DMS153 treated with DMSO at 0.1 percent for 48 hours (cell line): ENCODE measurements around the gene CYP2C8.
"Not testable (repeated sequence)": the region's sequence is repeated elsewhere in the genome, so short reads cannot be mapped to it uniquely, and the experiment has no call there.

Source experiments
- DNase-seq: peaks from one replicate; lab custom pipeline; 2025; ENCODE audit not compliant: unreplicated experiment; lab: John Stamatoyannopoulos, UW

Gene CYP2C8

GRCh38 chr10:95069286-95069685 lies at the start of gene CYP2C8:
Gene CYP2C8, minus strand, starts transcription at chr10:95069497. Its CDS starts 95 bp downstream, at chr10:95069402.
- no peak for DNase-seq

DNA sequence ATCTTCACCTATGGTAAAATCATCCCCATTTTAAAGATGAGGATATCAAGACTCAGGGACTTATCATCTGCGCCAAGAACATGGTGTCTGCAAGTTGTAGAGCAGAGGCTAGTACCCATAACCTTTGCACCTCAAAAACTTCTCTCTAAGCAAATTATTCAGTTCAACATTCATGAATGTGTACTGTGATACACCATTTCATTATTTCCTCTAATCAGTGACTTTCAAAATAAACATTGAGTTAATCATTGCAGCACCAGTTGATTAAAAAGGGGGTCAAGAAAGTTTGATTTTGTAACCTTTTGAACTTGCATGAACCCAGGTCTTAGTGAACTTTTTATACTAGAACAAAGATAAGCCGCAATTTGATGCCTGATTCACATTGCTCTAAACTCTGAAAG lies 47.6 kb upstream of the CYP2C8 start:
- no peak for DNase-seq

GRCh38 chr10:95110823-95111222 lies 41.5 kb upstream of the CYP2C8 start:
- not testable (repeated sequence) for DNase-seq

GRCh38 chr10:95097805-95098204 lies 28.5 kb upstream of the CYP2C8 start:
- no peak for DNase-seq

DNA sequence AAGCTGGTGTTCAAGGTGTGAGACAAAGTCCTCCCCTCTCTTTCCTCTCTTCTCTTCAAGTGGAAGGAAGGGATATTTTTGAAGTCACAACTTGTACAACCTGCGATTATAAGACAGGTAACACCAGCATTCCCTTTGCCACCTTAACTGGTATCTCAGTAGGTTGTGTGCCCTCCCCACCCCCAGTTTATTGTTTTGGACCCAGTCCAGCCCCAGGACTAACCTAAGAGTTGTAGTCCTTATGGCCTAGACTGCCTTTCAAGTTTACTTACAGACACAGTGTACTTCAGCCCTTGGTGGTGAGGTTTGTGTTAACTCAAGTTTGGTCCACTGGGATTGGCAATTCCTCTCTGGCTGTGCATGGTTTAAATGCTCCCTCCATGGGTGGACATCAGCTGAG lies 26.8 kb upstream of the CYP2C8 start:
- DNase-seq: no peak

GRCh38 chr10:95079626-95080025 lies 10.3 kb upstream of the CYP2C8 start:
- DNase-seq: not testable (repeated sequence)

DNA sequence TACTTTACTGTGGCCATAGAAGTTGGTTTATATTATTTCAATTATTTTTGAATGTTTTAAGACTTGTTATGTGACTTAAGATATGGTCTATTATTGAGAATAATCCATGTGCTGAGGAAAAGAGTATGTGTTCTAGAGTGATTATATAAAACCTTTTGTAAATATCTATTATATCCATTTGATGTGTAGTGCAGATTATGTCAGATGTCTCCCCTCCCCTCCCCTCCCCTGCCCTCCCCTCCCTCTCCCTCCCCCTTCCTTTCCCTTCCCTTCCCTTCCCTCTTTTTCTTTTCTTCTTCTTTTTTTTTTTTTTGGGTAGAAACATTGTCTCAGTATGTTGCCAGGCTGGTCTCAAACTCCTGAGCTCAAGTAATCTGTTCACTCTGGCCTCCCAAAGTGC lies 8.3 kb upstream of the CYP2C8 start:
- DNase-seq: no peak

DNA sequence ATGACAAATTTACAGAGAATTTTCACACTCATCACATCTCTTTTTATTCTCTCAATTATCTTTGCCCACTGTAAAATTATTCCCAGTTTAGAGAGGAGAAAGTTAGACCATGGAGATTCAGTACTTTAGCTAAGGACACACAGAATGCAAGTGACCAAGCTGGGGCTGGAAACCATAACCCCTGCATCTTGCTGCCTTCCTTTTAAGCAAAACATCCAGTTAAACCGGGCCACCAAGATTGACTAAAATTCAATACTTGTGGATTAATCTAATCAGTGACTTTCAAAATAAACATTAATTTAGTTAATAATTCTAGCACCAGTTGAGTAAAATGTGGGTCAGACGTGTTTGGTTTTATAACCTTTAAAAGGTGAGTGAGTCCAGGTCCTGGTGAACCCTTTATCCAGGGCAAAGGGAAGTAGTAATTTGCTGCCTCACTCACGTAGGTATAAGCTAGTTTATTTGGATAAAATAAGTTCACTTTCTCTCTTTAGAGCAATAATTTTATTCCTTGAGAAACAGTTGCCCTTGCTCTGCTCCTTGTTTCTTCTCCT lies 1.9 kb upstream of the CYP2C8 start:
- no peak for DNase-seq

GRCh38 chr10:95064125-95064524 lies 5.2 kb downstream of the CYP2C8 start:
- not testable (repeated sequence) for DNase-seq

- no peak for DNase-seq
Observed at GRCh38 chr10:95056744-95057363, 12.4 kb downstream of the CYP2C8 start.

GRCh38 chr10:95049919-95050318 lies 19.4 kb downstream of the CYP2C8 start:
- DNase-seq: no peak

- DNase-seq: no peak
Observed at GRCh38 chr10:95048206-95048605, 21.1 kb downstream of the CYP2C8 start.

- no peak for DNase-seq
Observed at GRCh38 chr10:95039281-95039680, 30.0 kb downstream of the CYP2C8 start.

DNA sequence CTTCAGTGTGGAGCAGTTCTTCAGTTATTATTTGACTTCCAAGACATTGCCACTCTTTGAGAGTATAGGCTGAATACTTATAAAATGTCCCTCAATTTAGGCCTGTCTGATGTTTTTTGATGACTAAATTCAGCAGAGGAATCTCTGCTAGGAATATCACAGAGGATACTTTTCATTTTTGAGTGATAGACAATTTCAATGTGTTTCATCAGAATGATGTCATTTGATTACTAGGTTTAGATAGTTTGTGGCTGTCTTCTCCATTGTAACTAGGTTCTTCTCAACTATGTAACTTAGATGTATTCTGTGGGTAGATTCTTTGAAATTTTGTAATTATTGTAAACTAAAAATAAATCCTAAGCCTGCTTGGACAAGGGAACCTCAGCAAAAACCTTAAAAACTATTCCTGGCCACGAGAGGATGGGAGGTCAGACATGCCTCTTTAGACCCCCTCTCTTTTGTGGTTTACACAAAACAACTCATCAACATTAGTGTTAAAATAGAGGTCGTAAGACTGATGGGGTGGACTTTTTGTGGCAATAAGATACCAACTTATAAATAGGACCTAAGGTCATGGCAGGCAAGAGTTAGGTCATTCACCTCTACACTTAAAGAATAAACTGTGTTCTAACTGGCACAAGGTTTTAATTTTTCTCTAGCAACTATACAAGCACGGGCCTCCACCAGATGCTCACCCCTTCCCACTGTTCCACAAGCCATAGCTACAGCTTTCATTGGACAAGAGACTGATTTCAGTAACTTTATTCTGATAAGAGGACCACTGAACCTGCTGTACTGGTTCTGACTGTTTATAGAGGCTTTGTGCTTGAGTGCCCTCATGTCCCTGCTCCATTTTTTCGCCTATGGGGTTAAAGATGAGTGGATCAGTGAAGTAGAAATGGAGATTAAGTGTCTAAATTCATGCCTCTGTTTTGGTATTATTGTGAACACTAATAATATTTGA lies 33.7 kb downstream of the CYP2C8 start:
- no peak for DNase-seq

DNA sequence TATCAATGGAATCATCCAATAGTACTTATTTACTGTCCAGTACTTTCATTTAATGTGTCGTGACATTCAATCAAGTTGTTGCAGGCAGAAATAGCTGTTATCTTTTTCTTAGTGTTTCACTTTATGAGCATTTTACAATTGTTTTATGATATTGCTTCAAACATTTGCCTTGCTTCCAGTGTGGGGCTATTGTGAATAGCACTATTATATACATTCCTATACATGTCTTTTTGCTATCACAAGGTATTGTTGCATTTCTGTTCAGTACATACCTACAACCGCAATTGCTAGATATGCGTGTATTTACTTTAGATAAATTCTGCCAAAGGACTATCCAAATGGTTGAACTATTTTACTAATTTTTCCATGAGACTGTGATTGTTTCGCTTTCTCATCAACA lies 34.9 kb downstream of the CYP2C8 start:
- no peak for DNase-seq

GRCh38 chr10:95031656-95032055 lies 37.6 kb downstream of the CYP2C8 start:
- DNase-seq: no peak

DNA sequence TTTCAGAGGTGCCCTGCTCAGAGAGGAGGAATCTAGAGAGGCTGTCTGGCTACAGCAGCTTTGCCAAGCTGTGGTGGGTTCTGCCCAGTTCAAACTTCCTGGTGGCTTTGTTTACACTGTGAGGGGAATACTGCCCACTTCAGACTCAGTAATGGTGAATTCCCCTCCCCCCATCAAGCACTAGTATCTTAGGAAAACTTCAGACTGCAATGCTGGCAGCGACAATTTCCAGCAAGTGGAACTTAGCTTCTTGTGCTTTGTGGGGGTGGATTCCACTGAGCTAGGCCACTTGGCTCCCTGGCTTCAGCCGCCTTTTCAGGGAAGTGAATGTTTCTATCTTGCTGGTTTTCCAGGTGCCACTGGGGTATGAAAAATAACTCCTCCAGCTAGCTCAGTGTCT lies 42.8 kb downstream of the CYP2C8 start:
- DNase-seq: no peak

- no peak for DNase-seq
Observed at GRCh38 chr10:94997741-94998174, 71.5 kb downstream of the CYP2C8 start.

GRCh38 chr10:94992811-94993210 lies 76.5 kb downstream of the CYP2C8 start:
- DNase-seq: no peak

DNA sequence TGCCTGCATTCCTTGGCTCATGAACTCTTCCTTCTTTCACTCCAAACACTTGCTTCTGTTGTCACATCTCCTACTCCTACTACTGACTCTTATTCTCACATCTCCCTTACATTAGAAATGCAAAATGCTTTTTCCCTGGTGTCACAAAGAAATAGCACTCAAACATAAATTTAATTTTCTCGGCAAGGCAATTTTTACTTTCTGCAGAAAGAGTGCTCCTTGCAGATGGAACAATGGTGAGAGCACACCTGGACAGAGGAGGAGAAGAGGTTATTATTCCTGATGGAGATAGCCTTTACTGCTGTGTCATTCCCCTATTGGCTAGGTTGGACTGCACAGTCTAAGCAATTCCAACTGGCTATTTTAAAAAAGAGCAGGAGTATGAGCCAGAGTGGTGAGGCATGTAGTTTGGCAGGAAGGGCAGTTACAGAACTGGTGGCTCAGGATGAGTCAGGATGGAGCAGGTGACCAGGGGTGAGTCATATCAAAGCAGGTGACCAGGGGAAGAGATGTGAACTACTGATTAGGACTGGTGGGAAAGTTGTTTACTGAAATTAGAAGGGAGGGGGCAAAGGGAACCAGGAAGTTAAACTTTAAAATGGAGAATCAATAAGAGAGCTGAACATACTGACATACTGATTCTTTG lies 77.9 kb downstream of the CYP2C8 start:
- no peak for DNase-seq

DNA sequence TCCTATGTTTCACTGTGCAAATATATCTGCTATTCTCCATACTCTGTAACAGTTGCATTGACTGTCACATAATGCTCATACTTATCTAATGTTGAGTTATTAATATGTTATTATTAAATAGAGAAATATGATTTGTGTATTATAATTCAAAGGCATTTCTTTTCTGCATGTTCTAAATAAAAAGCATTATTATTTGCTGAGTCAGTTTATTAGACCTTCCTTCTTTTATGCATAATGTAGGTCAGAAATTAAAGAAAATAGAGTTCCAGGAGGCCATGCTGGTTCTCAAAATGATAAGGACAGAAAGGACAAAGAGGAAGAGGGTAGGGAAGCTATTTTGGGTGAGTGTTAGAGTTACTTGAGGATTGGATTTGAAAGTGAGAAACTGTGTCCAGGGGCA lies 80.1 kb downstream of the CYP2C8 start:
- DNase-seq: no peak
